Lower lobe of right lung (tissue), 2 donors: Measurements from ENCODE around the gene PIAS1. TPM values are rescaled to one million over a fixed set of nuclear protein-coding genes. Genes with fewer than 3 reads are reported as not detected.

Source experiments
- ATAC-seq, 2 donors: fragments of 200-7000 bp; cut with Tn5 transposase; one replicate each; pipeline ENCODE4 v1.9.1; 2020 to 2022; ENCODE audit warnings: mild to moderate bottlenecking in 2 of 2, moderate library complexity in 2 of 2
- DNase-seq: peaks from one replicate; pipeline ENCODE4 v3.0.0-alpha.2; 2020
- H3K27ac ChIP-seq: fragments of 200-600 bp; one replicate; pipeline ENCODE4 v1.8.0; 2022
- H3K27me3 ChIP-seq: fragments of 200-600 bp; one replicate; pipeline ENCODE4 v1.8.0; 2022; ENCODE audit warnings: low read depth
- H3K36me3 ChIP-seq: fragments of 200-600 bp; one replicate; pipeline ENCODE4 v1.8.0; 2022; ENCODE audit warnings: mild to moderate bottlenecking
- H3K4me1 ChIP-seq: fragments of 200-600 bp; one replicate; pipeline ENCODE4 v1.8.0; 2022
- H3K4me3 ChIP-seq: fragments of 200-600 bp; one replicate; pipeline ENCODE4 v1.8.0; 2022; ENCODE audit warnings: mild to moderate bottlenecking
- H3K9me3 ChIP-seq: fragments of 200-600 bp; one replicate; pipeline ENCODE4 v1.8.0; 2022
- CTCF ChIP-seq: fragments of 200-600 bp; IDR thresholded peaks from one replicate; pipeline ENCODE4 v1.8.0; 2022; ENCODE audit warnings: antibody characterized with exemption, mild to moderate bottlenecking
- intact Hi-C: fragments of 100-400 bp; cut with DNase I; formaldehyde crosslinking; loops from one replicate; pipeline ENCODE4 v1.11.0; 2022
- total RNA-seq: library from RNA; stranded (reverse); fragmentation: NEBNext Ultra II Directional; extraction: Animal tissue kit (Norgen Biotek cat#: 25700); gene quantifications from one replicate; pipeline ENCODE4 v1.2.1, GENCODE V29; 2021
- donor health status: DM: no; HTN: yes; CAD: no; lungs with severe emphysema.

The PIAS1 gene
- total RNA-seq, 1 donor from 2014 or later, result 73.1 TPM

DNA sequence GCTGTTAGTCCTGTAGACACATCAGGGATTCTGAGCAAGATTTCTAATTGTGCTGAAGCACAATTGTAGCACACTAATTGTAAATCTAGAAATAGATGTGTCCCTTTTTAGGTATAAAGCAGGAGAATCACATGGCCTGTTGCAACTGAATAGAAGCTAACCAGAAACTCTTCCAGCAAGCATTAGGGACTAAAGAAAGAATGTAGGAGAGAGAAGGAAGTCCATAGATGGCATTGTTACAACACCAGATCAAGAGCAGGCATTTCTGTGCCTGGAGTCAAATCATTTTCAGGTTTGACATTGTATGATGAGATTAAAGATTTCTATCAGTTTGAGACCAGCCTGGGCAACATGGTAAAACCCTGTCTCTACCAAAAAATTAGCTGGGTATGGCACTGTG is 123.6 kb downstream of the PIAS1 start:
- no peak overlapping the region for H3K4me3 ChIP-seq
- no peaks in the 10 kb centered on the region for H3K9me3 ChIP-seq
- peaks cover 5% of the 10 kb centered on the region for H3K4me1 ChIP-seq
- no peaks in the 10 kb centered on the region for H3K27me3 ChIP-seq
- ATAC-seq, result no peak
- intact Hi-C loops, result no loop called here
- no peak for TF ChIP-seq CTCF
- H3K36me3 ChIP-seq, result peaks cover 85% of the 10 kb centered on the region
- DNase-seq, result no peak
- H3K27ac ChIP-seq, result no peak overlapping the region

DNA sequence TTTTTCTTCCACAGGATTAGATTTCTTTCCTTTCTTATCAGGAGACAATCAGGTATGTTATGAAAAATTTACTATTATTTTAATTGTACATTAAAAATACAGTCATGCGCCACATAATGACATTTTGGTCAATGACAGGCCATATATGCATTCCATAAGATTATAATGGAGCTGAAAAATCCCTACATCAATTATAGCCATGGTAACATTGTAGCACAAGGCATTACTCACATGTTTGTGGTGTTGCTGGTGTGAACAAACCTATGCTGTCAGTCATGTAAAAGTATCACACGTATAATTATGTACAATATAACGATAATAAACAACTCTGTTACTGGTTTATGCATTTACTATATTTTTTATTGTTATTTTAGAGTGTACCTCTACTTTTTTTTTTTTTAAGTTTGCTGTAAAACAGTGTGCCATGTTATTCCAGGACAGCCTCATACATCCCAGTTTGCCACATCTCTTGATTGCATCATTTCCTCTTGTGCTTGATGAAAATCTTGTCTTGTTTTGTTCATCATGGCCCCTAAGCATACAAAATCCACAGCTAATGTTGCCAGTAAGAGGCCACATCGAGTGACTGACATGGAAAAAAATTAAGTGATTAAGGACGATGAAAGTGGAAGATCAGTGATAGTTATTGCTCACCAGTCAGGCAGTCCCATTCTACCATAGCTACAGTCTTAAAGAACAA is 129.7 kb downstream of the PIAS1 start:
- H3K27ac ChIP-seq, result no peak overlapping the region
- no peaks in the 10 kb centered on the region for H3K9me3 ChIP-seq
- ATAC-seq, result no peak
- no peak overlapping the region for H3K4me3 ChIP-seq
- no peak for DNase-seq
- TF ChIP-seq CTCF, result no peak
- peaks cover 88% of the 10 kb centered on the region for H3K36me3 ChIP-seq
- peaks cover 20% of the 10 kb centered on the region for H3K4me1 ChIP-seq
- intact Hi-C loops, result no loop called here
- no peaks in the 10 kb centered on the region for H3K27me3 ChIP-seq

DNA sequence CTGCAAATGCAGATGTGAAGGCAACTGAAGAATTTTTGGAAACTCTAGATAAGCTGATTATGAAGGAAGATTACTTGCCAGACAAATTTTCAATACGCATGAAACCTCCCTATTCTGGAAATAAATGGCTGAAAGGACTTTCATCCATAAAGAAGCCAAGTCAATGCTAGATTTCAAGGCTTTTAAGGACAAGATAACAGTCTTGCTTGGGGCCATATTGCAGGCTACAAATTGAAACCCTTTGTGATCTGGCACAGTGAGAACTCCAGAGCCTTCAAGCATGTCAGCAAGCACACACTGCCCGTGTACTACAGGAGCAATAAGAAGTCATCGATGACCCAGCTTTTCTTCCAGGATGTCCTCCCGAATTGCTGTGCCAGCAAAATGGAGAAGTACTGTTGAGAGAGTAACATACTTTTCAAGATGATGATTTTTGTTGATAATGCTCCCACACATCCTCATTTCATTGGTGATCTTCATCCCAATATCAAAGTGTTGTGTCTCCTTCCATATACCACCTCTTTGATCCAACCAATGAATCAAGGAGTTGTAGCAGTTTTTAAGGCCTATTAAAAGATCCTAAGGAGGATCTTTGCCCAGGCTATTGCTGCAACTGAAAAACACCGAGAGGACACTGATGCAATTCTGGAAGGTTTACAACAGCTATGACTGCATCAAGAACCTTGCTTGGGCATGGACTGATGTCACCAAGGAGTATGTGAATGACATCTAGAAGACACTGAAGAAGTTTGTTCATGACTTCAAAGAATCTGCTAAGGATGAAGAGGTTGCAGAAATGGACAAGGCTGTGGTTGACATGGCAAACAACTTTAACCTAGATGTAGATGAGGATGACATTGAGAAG is 130.7 kb downstream of the PIAS1 start:
- intact Hi-C loops, result no loop called here
- ATAC-seq (peak in 1 of 2 donors; percentile 21), DNase-seq (no peak)
- H3K4me1 ChIP-seq, result peaks cover 20% of the 10 kb centered on the region
- H3K36me3 ChIP-seq, result peaks cover 96% of the 10 kb centered on the region
- H3K4me3 ChIP-seq, result no peak overlapping the region
- H3K27ac ChIP-seq, result no peak overlapping the region
- H3K9me3 ChIP-seq, result no peaks in the 10 kb centered on the region
- no peaks in the 10 kb centered on the region for H3K27me3 ChIP-seq
- no peak for TF ChIP-seq CTCF

- Histone ChIP-seq H3K9me3 (no peaks in the 10 kb centered on the region), H3K4me3 (no peak overlapping the region), H3K27ac (peak overlapping the region; percentile 28), H3K27me3 (no peaks in the 10 kb centered on the region), H3K4me1 (peaks cover 20% of the 10 kb centered on the region), H3K36me3 (peaks cover 88% of the 10 kb centered on the region)
- ATAC-seq (peak in 1 of 2 donors; percentile 50), DNase-seq (no peak)
- intact Hi-C loops, result no loop called here
- TF ChIP-seq CTCF, result no peak
Observed at GRCh38 chr15:68186671-68187397, 132.7 kb downstream of the PIAS1 start.

GRCh38 chr15:68187559-68187958 is 133.4 kb downstream of the PIAS1 start:
- peak overlapping the region; percentile 28 for H3K27ac ChIP-seq
- no peaks in the 10 kb centered on the region for H3K9me3 ChIP-seq
- H3K4me3 ChIP-seq, result no peak overlapping the region
- intact Hi-C loops, result no loop called here
- ATAC-seq (peak; percentile 62 to 65), DNase-seq (no peak)
- peaks cover 90% of the 10 kb centered on the region for H3K36me3 ChIP-seq
- TF ChIP-seq CTCF, result no peak
- no peaks in the 10 kb centered on the region for H3K27me3 ChIP-seq
- H3K4me1 ChIP-seq, result peaks cover 20% of the 10 kb centered on the region
